Middle frontal gyrus (tissue), 1 donor: ENCODE results near the gene DUSP9.
"Not testable (repeated sequence)": the region's sequence is repeated elsewhere in the genome, so short reads cannot be mapped to it uniquely, and the experiment has no call there.

Experiments
- DNase-seq: peaks from one replicate; pipeline ENCODE4 v3.0.0-alpha.2; 2015; ENCODE audit warnings: low spot score; ENCODE audit errors: extremely low spot score

Gene DUSP9

DNA sequence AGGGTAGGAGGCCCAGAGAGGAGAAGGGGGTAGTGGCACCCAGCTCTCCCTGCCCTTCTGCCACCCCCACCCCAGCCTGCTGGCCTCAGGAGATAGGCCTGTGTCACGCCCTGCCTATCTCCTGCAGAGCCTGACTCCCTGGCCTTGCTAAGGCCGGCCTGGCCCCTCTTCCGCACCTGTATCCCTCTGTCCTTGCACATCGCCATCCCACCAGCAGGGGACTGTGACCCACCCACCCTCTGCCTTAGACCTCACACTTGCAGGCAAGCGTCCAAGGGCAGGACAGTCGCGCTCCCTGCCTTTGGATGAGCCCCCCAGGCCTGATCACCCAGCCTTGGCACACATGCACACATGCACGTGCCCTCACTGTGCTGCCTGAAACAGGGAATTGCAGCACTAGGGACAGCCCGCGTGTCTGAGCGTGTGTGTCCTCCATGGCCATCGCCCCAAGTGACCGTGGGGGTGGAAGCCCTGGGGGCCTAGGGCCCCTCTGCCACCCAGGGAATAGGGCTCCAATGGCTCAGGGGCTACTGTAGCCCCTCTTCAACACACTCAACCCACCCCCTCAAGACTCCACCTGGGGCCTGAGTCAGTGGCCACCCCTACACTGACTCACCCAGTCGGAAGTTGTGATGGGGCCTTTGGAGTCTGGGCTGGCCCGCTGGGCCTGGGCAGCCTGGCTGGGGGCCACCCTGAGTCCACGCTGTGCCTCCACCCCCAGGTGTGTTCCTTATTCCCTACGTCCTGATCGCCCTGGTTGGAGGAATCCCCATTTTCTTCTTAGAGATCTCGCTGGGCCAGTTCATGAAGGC, 42.9 kb downstream of the DUSP9 start:
- DNase-seq: no peak

GRCh38 chrX:153690466-153690865, 43.5 kb downstream of the DUSP9 start:
- no peak for DNase-seq

DNA sequence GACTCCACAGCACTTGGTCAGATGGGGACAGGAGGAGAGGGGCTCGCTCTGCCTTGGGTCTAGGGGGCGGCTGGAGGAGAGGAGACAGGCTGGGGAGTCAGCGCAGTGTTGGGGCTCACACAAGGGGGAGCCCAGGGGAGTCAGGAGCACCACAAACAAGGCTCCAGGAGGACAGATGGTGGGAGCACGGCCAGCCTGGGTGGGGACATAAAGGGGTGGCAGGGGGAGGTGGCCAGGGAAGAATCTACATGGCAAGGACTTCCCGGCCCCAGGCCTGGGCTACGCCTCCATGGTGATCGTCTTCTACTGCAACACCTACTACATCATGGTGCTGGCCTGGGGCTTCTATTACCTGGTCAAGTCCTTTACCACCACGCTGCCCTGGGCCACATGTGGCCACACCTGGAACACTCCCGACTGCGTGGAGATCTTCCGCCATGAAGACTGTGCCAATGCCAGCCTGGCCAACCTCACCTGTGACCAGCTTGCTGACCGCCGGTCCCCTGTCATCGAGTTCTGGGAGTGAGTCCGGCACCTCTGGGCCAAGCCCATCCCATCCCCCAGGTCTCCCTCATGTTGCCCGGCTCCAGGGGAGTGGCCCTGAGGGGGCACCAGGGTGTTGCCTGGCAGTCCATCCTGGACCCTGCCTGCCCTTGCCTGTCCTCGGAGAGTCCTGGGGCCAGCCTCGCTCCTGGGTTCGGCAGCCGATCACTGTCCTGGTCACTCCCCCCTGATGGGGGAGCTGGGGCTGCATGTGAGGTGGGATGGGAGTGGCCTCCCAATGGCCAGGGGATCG, 44.2 kb downstream of the DUSP9 start:
- DNase-seq: not testable (repeated sequence)

DNA sequence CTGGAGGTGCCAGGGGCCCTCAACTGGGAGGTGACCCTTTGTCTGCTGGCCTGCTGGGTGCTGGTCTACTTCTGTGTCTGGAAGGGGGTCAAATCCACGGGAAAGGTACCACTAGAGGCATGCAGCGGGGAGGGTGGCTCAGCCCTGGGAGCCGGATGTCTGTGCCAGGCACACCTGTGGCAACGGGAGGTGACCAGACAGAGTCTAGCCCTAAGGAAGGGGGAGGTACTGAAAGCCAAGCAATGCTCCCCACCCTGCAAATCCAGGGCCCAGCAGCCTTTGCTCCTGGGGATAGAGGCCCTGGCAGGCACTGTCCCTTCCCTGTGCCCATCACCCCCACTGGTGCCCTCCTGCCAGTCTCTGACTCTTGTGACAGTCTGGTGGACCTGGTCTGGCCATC, 45.0 kb downstream of the DUSP9 start:
- no peak for DNase-seq

DNA sequence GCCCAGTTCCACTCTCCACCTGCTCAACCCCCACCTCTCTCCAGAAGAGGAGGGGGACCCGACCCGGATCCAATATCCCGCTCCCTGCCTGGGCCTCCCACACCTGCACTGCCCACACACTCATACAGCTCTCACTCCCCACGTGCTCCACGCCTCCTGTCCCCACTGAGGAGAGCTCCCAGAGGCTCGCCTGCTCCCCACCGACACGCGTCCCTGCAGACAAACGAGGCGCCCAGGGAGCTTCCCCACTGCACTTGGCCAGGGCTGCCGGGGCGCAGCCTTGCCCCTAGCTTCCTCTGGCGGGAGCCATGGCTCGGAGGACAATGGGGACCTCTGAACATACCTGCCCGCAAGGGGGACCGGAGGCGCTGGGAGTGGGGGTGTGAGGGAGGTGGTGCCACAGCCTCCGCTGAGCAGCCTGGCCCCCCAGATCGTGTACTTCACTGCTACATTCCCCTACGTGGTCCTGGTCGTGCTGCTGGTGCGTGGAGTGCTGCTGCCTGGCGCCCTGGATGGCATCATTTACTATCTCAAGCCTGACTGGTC, 45.7 kb downstream of the DUSP9 start:
- no peak for DNase-seq

GRCh38 chrX:153693216-153694086, 46.4 kb downstream of the DUSP9 start:
- no peak for DNase-seq

- DNase-seq: not testable (repeated sequence)
These were observed 47.3 kb downstream of the DUSP9 start for GRCh38 chrX:153694256-153694655.

DNA sequence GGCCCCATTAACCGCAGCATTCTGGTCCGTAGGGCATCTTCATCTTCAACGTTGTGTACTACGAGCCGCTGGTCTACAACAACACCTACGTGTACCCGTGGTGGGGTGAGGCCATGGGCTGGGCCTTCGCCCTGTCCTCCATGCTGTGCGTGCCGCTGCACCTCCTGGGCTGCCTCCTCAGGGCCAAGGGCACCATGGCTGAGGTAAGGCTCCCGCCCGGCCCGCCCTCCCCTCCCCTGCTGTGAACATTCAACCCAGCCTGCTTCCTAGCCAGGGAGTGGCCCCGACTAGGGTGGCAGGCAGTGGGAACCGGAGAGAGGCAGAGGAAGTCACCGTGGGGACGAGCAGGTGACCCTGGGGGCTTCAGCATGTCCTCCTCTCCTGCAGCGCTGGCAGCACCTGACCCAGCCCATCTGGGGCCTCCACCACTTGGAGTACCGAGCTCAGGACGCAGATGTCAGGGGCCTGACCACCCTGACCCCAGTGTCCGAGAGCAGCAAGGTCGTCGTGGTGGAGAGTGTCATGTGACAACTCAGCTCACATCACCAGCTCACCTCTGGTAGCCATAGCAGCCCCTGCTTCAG, 47.8 kb downstream of the DUSP9 start:
- DNase-seq: no peak

DNA sequence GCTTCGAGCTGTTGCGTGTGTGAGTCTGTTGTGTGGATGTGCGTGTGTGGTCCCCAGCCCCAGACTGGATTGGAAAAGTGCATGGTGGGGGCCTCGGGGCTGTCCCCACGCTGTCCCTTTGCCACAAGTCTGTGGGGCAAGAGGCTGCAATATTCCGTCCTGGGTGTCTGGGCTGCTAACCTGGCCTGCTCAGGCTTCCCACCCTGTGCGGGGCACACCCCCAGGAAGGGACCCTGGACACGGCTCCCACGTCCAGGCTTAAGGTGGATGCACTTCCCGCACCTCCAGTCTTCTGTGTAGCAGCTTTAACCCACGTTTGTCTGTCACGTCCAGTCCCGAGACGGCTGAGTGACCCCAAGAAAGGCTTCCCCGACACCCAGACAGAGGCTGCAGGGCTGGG, 49.1 kb downstream of the DUSP9 start:
- no peak for DNase-seq

- not testable (repeated sequence) for DNase-seq
These were observed 49.5 kb downstream of the DUSP9 start for GRCh38 chrX:153696538-153696937.

DNA sequence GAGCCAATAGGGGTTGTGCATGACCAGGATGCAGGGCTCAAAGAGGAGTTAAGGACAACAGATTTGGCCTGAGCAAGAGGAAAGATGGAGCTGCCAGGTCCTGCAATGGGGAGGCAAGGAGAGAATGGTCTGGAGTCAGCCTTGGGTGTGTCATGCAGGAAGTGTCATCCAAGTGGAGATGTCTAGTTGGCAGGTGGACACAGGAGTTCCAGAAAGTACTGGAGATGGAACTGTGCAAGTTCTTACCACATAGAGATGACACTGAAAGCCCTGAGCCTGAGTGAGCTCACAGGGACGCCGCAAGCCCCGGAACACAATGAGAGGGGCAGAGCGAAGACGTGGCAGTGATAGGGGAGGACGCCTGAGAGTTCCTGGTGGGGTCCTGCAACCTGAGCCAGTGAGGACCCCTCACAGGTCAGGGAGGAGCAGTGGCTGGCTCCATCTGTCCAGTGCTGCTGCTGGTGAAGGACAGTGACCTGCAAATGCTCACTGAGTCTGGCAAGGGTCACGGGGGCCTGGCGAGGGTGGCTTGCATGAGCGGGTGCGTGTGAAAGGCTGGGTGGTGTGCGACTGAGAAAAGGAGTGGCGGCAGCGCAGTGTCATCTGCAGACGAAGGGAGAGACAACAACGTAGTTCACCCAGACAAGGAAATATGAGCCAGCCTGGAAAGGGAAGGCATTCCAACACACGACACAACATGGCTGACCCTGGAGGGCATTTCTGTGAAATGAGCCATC, 50.2 kb downstream of the DUSP9 start:
- not testable (repeated sequence) for DNase-seq

GRCh38 chrX:153697924-153698865, 51.2 kb downstream of the DUSP9 start:
- no peak for DNase-seq

GRCh38 chrX:153699210-153699783, 52.3 kb downstream of the DUSP9 start:
- DNase-seq: not testable (repeated sequence)

DNA sequence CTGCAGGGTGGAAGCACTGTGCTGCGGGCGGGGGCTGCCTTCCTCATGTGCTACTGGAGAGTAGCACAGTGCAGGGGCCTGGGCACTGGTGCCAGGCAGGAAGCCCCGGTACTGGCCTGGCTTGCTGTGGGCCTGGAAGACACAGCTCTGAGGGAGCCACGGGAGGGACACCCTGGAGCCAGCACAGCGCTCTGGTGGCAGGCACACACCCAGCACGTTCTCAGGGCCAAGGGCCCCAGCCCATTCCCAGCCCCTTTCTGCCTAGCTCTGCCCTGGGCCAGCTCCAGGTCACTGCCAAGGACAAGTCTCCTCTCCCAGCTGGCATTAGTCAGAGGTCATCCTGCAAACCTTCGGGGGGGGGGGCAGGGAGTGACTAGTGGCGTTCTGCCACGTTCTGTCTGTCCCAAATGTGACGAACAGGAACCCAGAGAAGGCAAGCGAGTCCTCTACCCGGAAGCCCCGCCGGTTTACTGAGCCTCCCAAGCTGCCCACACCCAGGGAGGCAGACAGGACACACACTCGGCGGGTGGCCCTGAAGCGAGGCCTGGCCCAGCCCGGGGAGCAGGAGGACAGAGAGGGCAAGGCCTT, 52.9 kb downstream of the DUSP9 start:
- not testable (repeated sequence) for DNase-seq

DNA sequence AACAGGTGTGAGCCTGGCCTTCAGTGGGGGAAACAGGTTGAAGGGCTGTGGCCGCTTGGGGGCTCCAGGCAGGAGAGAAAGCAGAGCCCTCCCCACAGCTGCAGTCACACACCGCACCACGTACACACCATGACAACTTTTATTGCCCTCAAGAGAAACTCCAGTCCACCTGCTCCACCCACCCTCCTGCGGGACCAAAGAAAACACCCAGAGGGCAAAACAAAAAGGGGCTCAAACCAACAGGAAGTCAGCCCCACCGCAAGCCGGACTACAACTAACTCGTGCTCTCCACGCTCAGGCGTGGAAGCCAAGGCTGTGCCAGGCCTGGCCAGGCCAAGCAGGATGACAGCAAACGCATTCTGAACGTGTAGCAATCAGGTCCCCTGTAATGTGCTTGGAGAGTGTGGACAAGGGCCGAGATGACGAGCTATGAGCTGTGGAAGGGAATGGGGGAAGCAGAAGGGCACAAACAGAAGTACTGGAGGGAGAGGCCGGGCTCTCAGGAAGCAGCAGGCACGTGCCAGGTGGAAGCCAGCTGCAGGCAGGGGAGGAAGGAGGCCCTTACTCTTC, 53.5 kb downstream of the DUSP9 start:
- no peak for DNase-seq
